Smooth muscle cell (in vitro differentiated cells): Measurements from ENCODE around the gene NTRK2. TPM values are rescaled to one million over a fixed set of nuclear protein-coding genes. Genes with fewer than 3 reads are reported as not detected.

ENCODE experiments used
- DNase-seq: peaks from one replicate; lab custom pipeline; 2025; ENCODE audit not compliant: unreplicated experiment; lab: John Stamatoyannopoulos, UW
- H2AFZ ChIP-seq: fragments of 200-600 bp; sonication (generic); 2 replicates; pipeline ENCODE4 v1.6.0; 2016; ENCODE audit warnings: antibody characterized with exemption, low read depth, mild to moderate bottlenecking
- H3F3A ChIP-seq: fragments of 200-600 bp; sonication (generic); 2 replicates; pipeline ENCODE4 v1.6.0; 2017; ENCODE audit warnings: antibody characterized with exemption, low read depth
- H3K27ac ChIP-seq: fragments of 200-600 bp; sonication (generic); 2 replicates; pipeline ENCODE4 v1.5.1; 2016; ENCODE audit warnings: low read depth, mild to moderate bottlenecking
- H3K27me3 ChIP-seq: fragments of 200-600 bp; sonication (generic); 2 replicates; pipeline ENCODE4 v1.6.1; 2016; ENCODE audit warnings: low read depth, mild to moderate bottlenecking
- H3K36me3 ChIP-seq: fragments of 200-600 bp; sonication (generic); 2 replicates; pipeline ENCODE4 v1.5.1; 2016; ENCODE audit warnings: low read depth
- H3K4me1 ChIP-seq: fragments of 200-600 bp; sonication (generic); 2 replicates; pipeline ENCODE4 v1.5.1; 2016; ENCODE audit warnings: low read depth
- H3K4me2 ChIP-seq: fragments of 200-600 bp; sonication (generic); 2 replicates; pipeline ENCODE4 v1.6.0; 2016; ENCODE audit warnings: mild to moderate bottlenecking
- H3K4me3 ChIP-seq: fragments of 200-600 bp; sonication (generic); 2 replicates; pipeline ENCODE4 v1.5.1; 2016; ENCODE audit warnings: mild to moderate bottlenecking
- H3K79me2 ChIP-seq: fragments of 200-600 bp; sonication (generic); 2 replicates; pipeline ENCODE4 v1.6.0; 2016; ENCODE audit warnings: low read depth, mild to moderate bottlenecking
- H3K9ac ChIP-seq: fragments of 200-600 bp; sonication (generic); 2 replicates; pipeline ENCODE4 v1.6.0; 2016; ENCODE audit warnings: low read depth
- H3K9me3 ChIP-seq: fragments of 200-600 bp; sonication (generic); replicated peaks from 2 replicates; pipeline ENCODE4 v1.5.1; 2016; ENCODE audit warnings: low read depth
- H4K20me1 ChIP-seq: fragments of 200-600 bp; sonication (generic); 2 replicates; pipeline ENCODE4 v1.6.0; 2016; ENCODE audit warnings: low read depth
- CTCF ChIP-seq: fragments of 200-600 bp; sonication (generic); IDR thresholded peaks from 2 replicates; pipeline ENCODE4 v1.5.1; 2017; ENCODE audit warnings: borderline replicate concordance, mild to moderate bottlenecking, antibody characterized with exemption; ENCODE audit not compliant: insufficient read depth, poor library complexity, severe bottlenecking
- WGBS: methylation state at CpG from one replicate; pipeline ENCODE4 v1.1.7; 2016; ENCODE audit warnings: low lambda C conversion rate; 5-methylcytosine and 5-hydroxymethylcytosine counted together
- polyA plus RNA-seq: library from polyadenylated mRNA; unstranded; fragments of >200 nt; fragmentation: Nextera tagmentation; extraction: Ambion mirVana; gene quantifications from 2 replicates; pipeline ENCODE4 v1.2.1, GENCODE V29; 2016
- total RNA-seq: library from RNA; depleted of rRNA; stranded (reverse); fragments of >200 nt; gene quantifications from 2 replicates; pipeline ENCODE4 v1.2.3, GENCODE V29; 2014

Gene NTRK2
- total and polyA plus RNA-seq, 2 experiments from 2014 or later, result 1.7 to 3.9 TPM

- no peak for DNase-seq
- Histone ChIP-seq H3K36me3 (no peaks in the 10 kb centered on the region), H3K4me1 (no peaks in the 10 kb centered on the region), H2AFZ (no peak overlapping the region), H3K27ac (no peak overlapping the region), H3K4me2 (no peak overlapping the region), H3K27me3 (peaks cover 15% of the 10 kb centered on the region), H3K9ac (no peak overlapping the region), H3K79me2 (no peaks in the 10 kb centered on the region), H3K4me3 (no peak overlapping the region), H3F3A (no peaks in the 10 kb centered on the region), H4K20me1 (no peaks in the 10 kb centered on the region), H3K9me3 (no peaks in the 10 kb centered on the region)
- WGBS, result 35% methylated on average over 2 of the region's 2 CpGs
- TF ChIP-seq CTCF, result no peak
Observed at GRCh38 chr9:84975926-84976325, 306.4 kb downstream of the NTRK2 start.

- H2AFZ ChIP-seq, result no peak overlapping the region
- no peaks in the 10 kb centered on the region for H3K4me1 ChIP-seq
- no peaks in the 10 kb centered on the region for H4K20me1 ChIP-seq
- H3K9ac ChIP-seq, result no peak overlapping the region
- no peaks in the 10 kb centered on the region for H3K36me3 ChIP-seq
- no peaks in the 10 kb centered on the region for H3K9me3 ChIP-seq
- H3F3A ChIP-seq, result no peaks in the 10 kb centered on the region
- TF ChIP-seq CTCF, result no peak
- no peak overlapping the region for H3K27ac ChIP-seq
- 96% methylated on average over 1 of the region's 1 CpG for WGBS
- no peak overlapping the region for H3K4me3 ChIP-seq
- no peaks in the 10 kb centered on the region for H3K27me3 ChIP-seq
- no peak overlapping the region for H3K4me2 ChIP-seq
- no peaks in the 10 kb centered on the region for H3K79me2 ChIP-seq
- no peak for DNase-seq
Observed at GRCh38 chr9:84978661-84979060, 309.1 kb downstream of the NTRK2 start.

- DNase-seq, result no peak
- Histone ChIP-seq H2AFZ (no peak overlapping the region), H3K9ac (no peak overlapping the region), H3K79me2 (no peaks in the 10 kb centered on the region), H3F3A (no peaks in the 10 kb centered on the region), H3K36me3 (no peaks in the 10 kb centered on the region), H3K4me2 (no peak overlapping the region), H3K4me1 (no peaks in the 10 kb centered on the region), H3K4me3 (no peak overlapping the region), H3K27me3 (peaks cover 15% of the 10 kb centered on the region), H3K9me3 (no peaks in the 10 kb centered on the region), H4K20me1 (no peaks in the 10 kb centered on the region), H3K27ac (no peak overlapping the region)
- no peak for TF ChIP-seq CTCF
- 97% methylated on average over 3 of the region's 3 CpGs for WGBS
Observed at GRCh38 chr9:84983749-84984148, 314.2 kb downstream of the NTRK2 start.

GRCh38 chr9:84988621-84989020 lies 319.1 kb downstream of the NTRK2 start:
- Histone ChIP-seq H4K20me1 (no peaks in the 10 kb centered on the region), H3K4me3 (no peak overlapping the region), H3K27ac (no peak overlapping the region), H3K79me2 (no peaks in the 10 kb centered on the region), H3K9ac (no peak overlapping the region), H3K27me3 (peaks cover 15% of the 10 kb centered on the region), H3K36me3 (no peaks in the 10 kb centered on the region), H3K4me2 (no peak overlapping the region), H3K9me3 (no peaks in the 10 kb centered on the region), H2AFZ (no peak overlapping the region), H3K4me1 (peaks cover 7% of the 10 kb centered on the region), H3F3A (no peaks in the 10 kb centered on the region)
- DNase-seq, result no peak
- no peak for TF ChIP-seq CTCF
- 91% methylated on average over 2 of the region's 2 CpGs for WGBS
